PC-9 (cell line): ENCODE data around the gene TMEM244.

Source experiments
- CTCF ChIP-seq: fragments of 200-600 bp; sonication (generic); conservative IDR thresholded peaks from 2 replicates; pipeline ENCODE4 v1.6.1; 2017; ENCODE audit warnings: mixed run types, antibody characterized with exemption, mild to moderate bottlenecking, moderate library complexity
- EZH2 ChIP-seq: fragments of 200-600 bp; sonication (generic); IDR thresholded peaks from 2 replicates; pipeline ENCODE4 v1.8.0; 2017; ENCODE audit warnings: antibody characterized with exemption, low read depth

DNA sequence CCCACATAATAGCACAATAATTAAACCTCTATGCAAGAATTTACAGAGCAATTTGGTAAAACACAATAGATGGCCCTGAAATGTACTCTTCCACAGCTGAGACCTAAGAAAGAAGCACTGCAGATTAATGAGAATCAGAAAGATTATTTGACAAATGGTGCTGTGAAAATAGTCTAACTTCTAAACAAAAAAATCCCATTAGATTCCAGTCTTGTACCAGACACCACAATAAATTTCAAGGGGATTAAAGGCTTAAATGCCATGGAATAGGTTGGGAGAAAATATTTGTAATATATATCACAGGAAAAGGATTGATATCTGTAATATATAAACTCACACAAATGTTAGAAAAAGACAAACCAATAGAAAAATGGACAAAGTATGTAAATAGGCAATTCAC lies 14.4 kb downstream of the TMEM244 start:
- TF ChIP-seq EZH2 (no peak), CTCF (no peak)
